Endothelial cell (in vitro differentiated cells): ENCODE data around the gene CASZ1. TPM values are rescaled to one million over a fixed set of nuclear protein-coding genes. Genes with fewer than 3 reads are reported as not detected.

Source experiments
- DNase-seq: peaks from one replicate; pipeline ENCODE4 v3.0.0; 2021; ENCODE audit warnings: low spot score
- H3K27ac Mint-ChIP-seq: one replicate; pipeline ENCODE4 v1.8.0; 2021; ENCODE audit warnings: mixed read lengths, inconsistent platforms; ENCODE audit not compliant: unreplicated experiment
- H3K27me3 Mint-ChIP-seq: one replicate; pipeline ENCODE4 v1.8.0; 2021; ENCODE audit warnings: mild to moderate bottlenecking, moderate library complexity, mixed read lengths, inconsistent platforms; ENCODE audit not compliant: unreplicated experiment
- H3K36me3 Mint-ChIP-seq: one replicate; pipeline ENCODE4 v1.8.0; 2021; ENCODE audit warnings: mild to moderate bottlenecking, low read depth, mixed read lengths, inconsistent platforms; ENCODE audit not compliant: unreplicated experiment
- H3K4me1 Mint-ChIP-seq: one replicate; pipeline ENCODE4 v1.8.0; 2021; ENCODE audit warnings: mild to moderate bottlenecking, mixed read lengths, inconsistent platforms; ENCODE audit not compliant: unreplicated experiment
- H3K4me3 Mint-ChIP-seq: one replicate; pipeline ENCODE4 v1.8.0; 2021; ENCODE audit warnings: mild to moderate bottlenecking, mixed read lengths, inconsistent platforms; ENCODE audit not compliant: unreplicated experiment
- H3K9me3 Mint-ChIP-seq: one replicate; pipeline ENCODE4 v1.8.0; 2021; ENCODE audit warnings: mixed read lengths, inconsistent platforms; ENCODE audit not compliant: unreplicated experiment
- total RNA-seq: library from RNA; stranded (reverse); fragmentation: NEBNext Ultra II Directional; extraction: Animal tissue kit (Norgen Biotek cat#: 25700); gene quantifications from one replicate; pipeline ENCODE4 v1.2.1, GENCODE V29; 2021; ENCODE audit not compliant: unreplicated experiment
- TF ChIP-seq, protein P1 (sequence below): fragments of 200-600 bp; sonication (generic); IDR thresholded peaks from one replicate; pipeline ENCODE4 v1.5.0; 2021; ENCODE audit warnings: antibody characterized with exemption; ENCODE audit not compliant: unreplicated experiment

The CASZ1 gene
- total RNA-seq, 1 donor from 2014 or later: 6.3 TPM

DNA sequence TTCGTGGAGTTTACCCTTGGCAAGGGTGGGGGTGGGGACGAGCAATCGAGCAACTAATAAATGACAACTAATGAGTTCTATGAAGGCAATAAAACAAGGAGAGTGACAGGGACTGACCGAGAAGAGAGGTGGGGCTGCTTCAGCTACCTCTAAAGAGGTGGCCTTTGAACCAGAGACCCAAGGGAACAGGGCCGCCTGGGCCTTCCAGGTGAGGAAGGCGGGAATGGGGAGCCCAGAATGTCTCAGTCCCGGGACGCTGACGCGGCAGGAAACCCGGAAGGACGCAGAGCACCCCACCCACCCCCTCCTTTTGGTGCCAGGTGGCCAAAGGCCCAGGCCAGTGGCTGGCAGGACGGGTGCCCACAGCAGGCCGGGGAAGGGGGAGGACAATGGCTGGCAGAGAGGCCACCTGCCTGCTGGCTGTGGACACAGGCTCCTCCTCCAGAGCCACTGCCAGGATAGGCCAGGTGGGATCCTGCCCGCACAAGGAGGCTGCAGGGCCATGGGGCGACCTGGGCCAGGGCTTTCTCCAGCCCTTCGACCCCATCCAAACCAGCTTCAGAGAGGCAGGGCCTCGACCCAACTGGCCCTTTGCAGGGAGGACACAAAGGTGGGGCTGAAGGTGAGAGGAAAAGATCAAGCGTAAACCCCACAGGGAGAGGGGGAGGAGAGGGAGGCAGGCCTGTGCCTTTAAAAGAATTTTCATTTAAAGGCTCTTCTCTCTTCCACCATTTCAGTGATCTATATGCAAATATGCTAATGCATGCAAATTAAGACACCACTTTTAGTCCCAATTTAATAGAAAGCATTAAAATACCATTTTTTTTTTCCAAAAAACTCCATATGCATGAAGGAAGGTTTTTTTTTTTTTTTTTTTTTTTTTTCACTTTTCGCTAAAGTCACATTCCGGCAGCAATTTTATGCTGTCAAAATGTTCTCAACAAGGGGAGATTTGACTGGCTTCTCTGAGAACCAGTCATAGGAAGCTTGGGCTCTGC is 58.1 kb downstream of the CASZ1 start:
- Mint-ChIP-seq H3K4me1 (no peaks in the 10 kb centered on the region), H3K27me3 (no peaks in the 10 kb centered on the region)

DNA sequence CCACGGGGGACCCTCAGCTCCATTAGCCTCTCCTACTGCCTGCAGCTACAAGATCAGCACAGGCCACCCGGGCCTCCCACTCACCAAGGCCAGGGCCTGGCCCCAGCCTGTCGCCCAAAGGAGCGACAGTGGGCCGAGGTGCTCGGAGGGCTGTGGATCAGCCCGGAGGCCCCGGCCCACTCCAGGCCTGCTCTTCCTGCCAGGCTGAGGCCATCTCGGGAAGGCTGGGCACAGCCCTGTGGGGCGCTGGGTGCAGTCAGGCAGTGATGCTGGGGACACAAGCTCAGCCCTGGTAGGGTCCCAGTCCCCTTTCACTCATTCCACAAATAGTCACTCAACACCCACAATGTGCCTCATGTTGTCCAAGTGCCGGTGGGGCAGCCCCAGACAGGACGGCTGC is 58.8 kb downstream of the CASZ1 start:
- no peaks in the 10 kb centered on the region for H3K36me3 Mint-ChIP-seq
- DNase-seq: no peak
- no peaks in the 10 kb centered on the region for H3K9me3 Mint-ChIP-seq
- no peaks in the 10 kb centered on the region for H3K27me3 Mint-ChIP-seq
- no peaks in the 10 kb centered on the region for H3K4me1 Mint-ChIP-seq
- TF ChIP-seq, protein P1, sequence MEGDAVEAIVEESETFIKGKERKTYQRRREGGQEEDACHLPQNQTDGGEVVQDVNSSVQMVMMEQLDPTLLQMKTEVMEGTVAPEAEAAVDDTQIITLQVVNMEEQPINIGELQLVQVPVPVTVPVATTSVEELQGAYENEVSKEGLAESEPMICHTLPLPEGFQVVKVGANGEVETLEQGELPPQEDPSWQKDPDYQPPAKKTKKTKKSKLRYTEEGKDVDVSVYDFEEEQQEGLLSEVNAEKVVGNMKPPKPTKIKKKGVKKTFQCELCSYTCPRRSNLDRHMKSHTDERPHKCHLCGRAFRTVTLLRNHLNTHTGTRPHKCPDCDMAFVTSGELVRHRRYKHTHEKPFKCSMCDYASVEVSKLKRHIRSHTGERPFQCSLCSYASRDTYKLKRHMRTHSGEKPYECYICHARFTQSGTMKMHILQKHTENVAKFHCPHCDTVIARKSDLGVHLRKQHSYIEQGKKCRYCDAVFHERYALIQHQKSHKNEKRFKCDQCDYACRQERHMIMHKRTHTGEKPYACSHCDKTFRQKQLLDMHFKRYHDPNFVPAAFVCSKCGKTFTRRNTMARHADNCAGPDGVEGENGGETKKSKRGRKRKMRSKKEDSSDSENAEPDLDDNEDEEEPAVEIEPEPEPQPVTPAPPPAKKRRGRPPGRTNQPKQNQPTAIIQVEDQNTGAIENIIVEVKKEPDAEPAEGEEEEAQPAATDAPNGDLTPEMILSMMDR: no peak
- H3K4me3 Mint-ChIP-seq: no peak overlapping the region
- H3K27ac Mint-ChIP-seq: no peak overlapping the region

More for the DNA sequence above, 58.1 kb downstream of the CASZ1 start:
- no peaks in the 10 kb centered on the region for H3K9me3 Mint-ChIP-seq
- no peak for DNase-seq
- TF ChIP-seq, protein P1: no peak
- no peaks in the 10 kb centered on the region for H3K36me3 Mint-ChIP-seq
- no peak overlapping the region for H3K27ac Mint-ChIP-seq
- H3K4me3 Mint-ChIP-seq: no peak overlapping the region

DNA sequence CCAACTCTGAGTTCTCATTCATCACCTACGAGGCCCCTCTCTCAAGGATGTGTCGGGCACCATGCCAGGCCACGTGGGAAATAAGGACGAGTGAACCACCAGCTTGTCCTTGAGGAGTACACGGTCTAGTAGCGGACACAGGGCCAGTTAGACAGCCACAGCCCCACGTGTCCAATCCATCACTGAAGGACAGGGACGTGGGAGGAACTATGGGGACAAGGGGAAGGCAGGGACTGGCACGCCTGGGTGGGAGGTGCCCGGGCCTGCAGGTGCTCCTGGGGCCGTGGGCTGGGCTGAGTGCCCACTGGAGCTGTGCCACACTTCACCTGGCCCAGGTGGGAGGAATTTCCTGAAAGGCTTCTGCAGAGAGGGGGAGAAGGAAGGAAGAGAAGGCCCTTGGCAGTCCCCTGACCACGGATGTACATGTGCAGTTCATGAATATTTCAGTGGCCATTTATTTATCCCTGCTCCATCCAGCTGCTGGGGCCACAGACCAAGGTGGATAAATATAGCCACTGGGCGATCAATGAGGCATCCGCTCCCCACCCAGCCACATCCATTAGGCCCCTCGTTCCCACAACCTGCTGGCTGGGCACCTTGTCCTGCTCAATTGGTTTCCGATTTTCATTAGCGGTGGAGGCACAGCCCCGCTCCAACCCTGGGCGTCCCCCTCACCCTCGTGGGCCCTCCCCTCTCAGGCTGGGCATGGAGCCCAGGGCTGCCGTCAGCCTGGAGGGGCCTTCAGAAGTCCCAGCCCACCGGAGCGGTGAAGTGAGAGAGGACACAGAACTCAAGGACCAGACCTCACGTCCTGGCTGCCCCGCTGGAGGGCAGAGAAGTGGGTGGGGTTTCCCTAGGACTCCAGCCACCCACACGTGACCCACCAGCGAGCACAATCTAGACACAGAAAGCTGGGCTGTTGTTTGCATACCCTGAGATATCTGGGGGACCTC is 59.5 kb downstream of the CASZ1 start:
- TF ChIP-seq, protein P1: no peak
- Mint-ChIP-seq H3K36me3 (no peaks in the 10 kb centered on the region), H3K27ac (no peak overlapping the region)

DNA sequence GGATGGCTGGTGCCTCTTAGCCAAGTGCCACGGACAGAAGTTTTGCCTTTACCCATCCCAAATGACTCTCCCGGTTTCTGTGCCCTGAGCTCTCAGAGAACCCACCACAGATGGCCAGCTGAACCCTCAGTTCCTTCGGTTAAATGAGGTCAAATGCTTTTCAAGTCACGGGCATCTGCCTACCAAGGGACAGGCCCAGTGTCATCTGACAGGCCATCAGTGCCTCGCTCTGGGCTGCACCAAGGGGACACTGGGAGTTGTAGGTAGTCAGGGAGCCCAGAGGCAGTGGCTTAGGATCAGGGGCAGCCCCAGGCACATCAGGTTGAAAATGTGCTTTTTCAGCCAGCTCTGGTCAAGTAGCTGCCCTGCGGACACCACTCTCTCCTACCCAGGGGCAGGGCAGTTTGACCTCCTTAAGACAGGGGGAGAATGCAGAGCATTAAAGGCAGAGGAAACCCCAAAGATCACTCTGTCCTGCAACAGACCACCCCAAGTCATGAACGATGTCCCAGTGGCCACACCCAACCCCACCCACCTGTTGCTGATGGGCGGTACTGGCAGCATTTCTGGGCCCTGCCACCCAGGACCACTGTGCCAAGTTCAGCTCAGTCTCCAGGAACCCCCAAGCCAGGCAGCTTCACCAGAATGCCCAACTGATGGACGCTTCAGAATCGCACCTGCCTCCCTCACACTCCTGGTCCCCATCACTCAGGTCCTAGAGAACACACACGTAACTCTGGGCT is 60.7 kb downstream of the CASZ1 start:
- DNase-seq: no peak
- Mint-ChIP-seq H3K27ac (no peak overlapping the region), H3K4me3 (no peak overlapping the region), H3K4me1 (no peaks in the 10 kb centered on the region), H3K27me3 (no peaks in the 10 kb centered on the region), H3K9me3 (no peaks in the 10 kb centered on the region), H3K36me3 (no peaks in the 10 kb centered on the region)
- TF ChIP-seq, protein P1: no peak

More for the DNA sequence above, 59.5 kb downstream of the CASZ1 start:
- Mint-ChIP-seq H3K27me3 (no peaks in the 10 kb centered on the region), H3K4me1 (no peaks in the 10 kb centered on the region), H3K4me3 (no peak overlapping the region), H3K9me3 (no peaks in the 10 kb centered on the region)
- no peak for DNase-seq
